Activated CD4-positive, alpha-beta T cell treated with anti-CD3 and anti-CD28 coated beads, Interleukin-2, amount 50 U/mL, for 24 hours (primary cell): ENCODE data around the gene CCDC116.
"Not testable (repeated sequence)": the region's sequence is repeated elsewhere in the genome, so short reads cannot be mapped to it uniquely, and the experiment has no call there.

Source experiments
- DNase-seq, 2 donors: peaks; one replicate each; pipeline ENCODE4 v3.0.0-alpha.2; 2020; ENCODE audit warnings: low read depth in 1 of 2, low spot score in 1 of 2

The CCDC116 gene, protein sequence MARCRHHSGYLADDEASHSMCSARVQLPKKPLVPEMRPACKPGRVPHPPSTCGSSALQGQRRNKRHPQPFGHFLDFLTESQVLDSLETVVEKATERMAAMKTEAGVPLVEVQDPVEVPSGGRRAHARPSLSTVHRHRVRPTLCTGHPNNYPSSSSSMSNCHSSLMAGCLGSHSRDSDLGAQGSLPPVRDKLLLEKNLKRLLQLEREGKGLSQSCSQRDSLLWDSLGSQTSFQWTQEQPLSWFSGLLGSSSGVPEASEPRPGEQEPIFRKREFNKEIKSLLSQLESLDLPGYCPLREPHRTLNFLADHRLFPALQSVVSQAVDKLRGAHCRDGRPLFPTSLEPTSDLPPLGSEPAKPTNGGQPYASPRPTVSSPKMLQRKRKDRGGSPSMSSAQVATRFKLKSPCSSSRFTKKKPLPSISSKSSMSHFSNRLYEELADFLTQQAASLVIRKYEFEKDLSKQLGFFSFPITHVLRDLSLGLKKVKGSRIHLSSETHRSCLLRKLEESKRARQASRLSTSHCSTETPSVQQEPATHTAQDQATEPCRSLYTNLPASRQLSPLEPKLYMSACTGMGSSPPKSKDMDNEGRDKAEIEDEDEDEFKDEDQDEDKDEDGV

DNA sequence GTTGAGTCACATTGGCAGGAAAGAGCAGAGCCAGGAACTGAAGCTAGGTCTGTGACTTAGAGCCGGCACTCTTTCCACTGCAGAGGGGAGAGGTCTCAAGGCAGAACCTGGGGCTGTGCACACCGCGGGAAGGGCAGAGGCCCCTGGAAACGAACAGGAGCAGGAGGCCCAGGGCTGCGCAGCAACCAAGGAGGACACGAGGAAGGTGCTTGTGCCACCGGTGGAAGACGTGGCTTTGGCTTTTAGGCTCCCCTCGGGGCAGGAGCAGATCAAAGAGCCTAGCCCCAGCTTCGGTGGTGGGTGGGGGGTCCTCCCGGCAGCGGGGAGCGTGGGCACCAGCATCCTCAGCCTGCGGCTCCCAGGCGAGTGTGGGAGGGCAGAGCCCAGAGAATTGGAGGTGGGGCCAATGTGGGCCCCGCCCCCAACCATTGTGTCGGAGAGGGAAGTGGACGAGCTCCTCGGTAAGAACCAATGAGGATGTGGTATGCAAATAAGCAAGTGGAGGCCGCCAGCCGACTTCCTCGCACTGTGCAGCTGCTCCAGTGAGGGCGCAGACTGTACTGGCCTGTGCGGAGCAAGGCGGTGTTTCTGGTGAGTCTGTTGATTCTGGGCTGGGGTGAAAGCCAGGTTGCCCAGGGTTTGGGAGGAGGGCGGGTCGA is at the start of gene CCDC116:
CCDC116 (plus strand) TSS at position 524 of the 659 bp plus-strand sequence. CDS start 422 bp downstream, outside the sequence.
- no peak for DNase-seq

DNA sequence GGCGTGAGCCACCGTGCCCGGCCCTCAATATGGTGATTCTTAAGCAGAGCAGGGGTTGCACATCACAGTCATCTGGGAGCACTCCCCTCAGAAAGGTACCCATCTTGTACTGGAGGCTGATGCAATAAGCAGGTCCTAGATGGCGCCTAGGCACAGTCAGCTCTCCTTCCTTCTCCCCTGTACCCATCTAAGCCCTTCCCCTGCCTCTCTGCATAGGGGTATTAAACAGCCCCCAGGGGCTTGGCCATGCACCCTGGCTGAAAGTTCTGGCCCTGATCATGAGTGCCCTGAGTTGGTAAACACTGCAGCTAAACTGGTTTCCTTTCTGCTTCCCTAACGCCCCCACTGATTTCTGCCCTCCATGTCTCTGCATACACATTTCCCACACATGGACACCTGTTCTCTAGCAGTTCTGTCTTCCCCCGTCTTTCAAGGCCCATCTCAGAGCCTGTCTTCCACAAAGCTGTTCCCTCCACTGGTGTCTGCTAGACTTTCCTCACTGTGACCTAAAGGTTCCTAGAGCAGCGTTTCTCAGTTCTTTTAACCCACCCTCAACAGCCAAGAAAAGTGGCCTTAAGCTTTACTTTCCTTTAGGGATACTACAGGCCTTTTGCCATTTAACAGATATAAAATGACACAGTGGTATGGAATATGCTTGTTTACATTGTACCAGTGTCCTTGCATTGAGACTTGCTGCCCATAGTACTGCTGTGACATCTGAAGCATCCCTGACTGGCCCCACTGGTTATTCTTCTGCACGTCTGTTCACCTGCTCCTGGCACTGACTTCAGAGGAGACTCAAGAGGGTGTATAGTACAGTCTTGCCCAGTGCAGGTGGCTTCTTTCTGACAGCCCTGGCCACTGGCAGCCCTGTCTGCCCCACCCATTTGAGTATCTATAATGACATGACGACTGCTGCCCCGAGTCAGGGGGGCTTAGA is 49.5 kb upstream of the CCDC116 start:
- DNase-seq = no peak

DNA sequence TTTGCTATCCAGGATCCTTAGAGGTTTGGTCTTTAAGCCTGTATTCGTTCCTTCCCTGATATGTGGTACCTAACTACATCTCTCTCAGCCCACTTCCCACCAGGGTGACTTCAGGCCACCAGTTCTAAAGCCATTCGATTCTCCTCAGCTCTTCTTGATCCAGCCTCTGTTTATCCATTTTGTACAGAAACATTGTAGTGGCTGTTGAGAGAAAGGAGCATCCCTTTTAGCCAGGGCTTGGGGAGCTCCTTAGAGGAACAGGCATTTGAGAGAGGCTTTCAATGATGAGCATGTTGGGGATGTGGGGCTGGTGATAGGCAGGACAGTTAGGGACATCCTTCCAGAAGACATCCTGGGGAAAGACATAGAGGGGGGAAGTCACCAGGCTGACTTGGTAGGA is 47.2 kb upstream of the CCDC116 start:
- no peak for DNase-seq

DNA sequence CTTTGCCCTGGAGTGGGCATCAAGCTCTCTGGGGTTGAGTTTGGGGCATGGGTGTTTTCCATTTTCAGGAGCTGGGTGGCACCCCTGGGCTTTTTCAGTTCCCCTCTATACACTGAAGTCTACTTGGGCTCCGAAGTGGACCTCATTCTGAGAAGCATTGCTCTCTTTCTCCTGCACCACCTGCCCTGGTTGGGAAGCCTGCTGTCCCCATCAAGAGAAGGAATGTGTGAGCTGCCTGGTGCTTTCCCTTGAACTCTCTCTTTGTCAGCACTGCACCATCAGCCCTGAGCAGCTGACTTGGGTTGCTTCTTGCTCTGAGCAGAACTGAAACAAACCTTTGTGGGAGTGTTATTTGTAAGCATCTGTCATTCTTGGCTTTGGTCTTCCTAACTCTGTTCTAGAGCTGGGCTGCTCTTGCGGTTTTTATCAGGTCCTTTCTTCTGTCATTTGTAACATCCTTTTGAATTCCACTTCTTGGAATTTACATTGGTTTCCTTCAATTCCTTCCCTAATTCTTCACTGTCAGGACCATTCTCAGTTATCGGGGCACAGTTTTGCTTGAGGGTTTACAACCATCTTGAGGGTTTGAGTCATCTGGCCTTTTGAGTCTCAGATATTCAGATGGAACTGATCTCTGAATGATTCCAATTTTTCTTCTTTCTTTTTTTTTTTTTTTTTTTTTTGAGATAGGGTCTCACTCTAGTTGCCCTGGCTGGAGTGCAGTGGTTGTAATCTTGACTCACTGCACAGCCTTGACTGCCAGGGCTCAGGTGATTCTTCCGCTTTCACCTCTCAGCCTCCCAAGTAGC is 44.6 kb upstream of the CCDC116 start:
- peak; percentile 21 to 47 for DNase-seq

DNA sequence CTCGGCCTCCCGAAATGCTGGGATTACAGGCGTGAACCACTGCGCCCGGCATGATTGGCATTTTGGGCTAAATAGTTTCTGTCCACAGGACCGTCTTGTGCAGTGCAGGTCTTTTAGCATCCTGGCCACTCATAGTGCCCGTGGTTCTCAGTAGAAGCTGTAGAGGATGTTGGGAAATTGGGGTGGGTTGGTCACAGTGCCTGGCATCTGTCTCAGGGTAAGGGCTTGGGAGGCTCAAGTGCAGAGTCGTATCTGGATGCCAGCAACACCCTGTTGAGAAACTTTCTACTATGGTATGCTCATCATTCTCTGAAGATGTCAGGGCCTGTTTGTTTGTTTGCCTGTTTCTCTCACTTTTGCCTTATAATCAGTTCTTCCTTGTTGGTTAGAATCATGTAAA is 43.2 kb upstream of the CCDC116 start:
- DNase-seq = no peak

DNA sequence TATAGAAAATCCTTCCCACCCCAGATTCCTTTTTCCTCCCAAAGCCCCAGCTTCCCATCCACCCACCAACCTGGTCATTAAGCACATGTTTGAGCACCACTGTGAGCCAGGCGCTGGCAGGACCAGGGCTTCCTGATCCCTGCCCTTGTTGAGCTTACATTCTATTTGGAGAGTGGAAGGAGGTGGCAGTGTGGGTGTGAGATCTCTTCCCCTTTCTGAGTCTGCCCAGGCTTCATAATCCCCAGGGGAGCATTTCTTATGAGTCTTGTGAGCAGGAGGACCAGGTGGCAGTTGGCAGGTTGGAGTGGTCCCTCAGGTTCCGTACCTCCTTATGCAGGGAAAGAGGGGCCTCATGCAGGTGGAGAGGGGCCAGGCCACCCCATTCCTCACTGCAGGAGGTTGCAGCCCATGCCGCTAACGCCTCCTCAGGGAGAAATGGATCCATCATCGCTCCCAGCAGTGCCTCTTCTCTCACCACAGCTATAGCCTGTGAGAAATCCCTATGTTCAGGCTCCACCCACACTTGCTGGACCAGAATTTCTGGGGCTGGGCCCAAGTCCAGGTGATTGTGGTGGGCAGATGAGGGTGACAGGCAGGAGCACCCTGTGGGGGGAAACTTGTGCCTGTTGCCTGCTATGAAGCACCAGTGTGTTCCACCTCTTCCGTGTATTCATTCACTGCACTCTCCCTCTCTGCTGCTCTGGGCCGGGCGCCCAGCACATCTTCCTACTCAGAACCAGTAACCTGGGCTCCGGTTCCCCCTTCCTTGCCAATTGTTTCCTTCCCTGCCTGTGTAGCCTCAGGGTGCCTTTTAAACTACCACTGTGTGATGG is 41.5 kb upstream of the CCDC116 start:
- DNase-seq = no peak

DNA sequence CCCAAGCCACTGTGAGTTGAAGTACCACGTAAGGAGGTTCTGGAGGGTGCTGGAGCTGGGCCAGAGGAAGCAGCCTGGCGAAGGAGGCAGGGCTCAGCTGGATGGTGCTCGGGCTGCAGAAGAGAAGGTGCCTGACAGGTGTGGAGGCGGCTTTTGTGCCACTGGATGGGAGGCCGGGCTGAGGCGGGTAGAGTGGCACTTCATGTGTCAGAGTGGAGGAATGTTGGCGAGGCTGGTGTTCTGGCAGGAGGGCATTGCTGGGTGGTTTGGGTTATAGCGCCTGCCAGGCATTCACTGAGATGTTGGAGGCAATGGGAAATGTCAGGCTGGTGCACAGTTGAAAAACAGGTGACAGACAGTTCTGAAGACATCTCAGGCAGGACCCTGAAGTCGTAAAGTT is 40.9 kb upstream of the CCDC116 start:
- no peak for DNase-seq

DNA sequence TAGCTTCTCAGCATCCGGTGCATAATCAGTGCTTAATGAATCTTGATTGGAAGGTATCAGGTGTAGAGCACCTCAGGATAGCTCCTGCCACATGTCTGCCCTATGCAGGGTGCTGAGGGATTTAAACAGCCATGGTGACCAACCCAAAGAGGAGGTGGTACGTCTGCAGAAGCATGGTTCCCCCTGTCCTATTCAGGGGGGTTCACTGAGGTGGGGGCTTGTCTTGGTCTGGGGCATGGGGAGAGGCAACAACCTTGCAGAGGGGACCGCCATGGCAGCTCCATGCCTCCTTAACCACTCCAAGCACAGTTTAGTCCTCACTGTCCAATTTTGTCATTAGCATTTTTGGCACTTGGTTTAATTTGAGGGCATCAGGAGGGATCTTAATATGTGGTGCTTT is 40.1 kb upstream of the CCDC116 start:
- DNase-seq = no peak

DNA sequence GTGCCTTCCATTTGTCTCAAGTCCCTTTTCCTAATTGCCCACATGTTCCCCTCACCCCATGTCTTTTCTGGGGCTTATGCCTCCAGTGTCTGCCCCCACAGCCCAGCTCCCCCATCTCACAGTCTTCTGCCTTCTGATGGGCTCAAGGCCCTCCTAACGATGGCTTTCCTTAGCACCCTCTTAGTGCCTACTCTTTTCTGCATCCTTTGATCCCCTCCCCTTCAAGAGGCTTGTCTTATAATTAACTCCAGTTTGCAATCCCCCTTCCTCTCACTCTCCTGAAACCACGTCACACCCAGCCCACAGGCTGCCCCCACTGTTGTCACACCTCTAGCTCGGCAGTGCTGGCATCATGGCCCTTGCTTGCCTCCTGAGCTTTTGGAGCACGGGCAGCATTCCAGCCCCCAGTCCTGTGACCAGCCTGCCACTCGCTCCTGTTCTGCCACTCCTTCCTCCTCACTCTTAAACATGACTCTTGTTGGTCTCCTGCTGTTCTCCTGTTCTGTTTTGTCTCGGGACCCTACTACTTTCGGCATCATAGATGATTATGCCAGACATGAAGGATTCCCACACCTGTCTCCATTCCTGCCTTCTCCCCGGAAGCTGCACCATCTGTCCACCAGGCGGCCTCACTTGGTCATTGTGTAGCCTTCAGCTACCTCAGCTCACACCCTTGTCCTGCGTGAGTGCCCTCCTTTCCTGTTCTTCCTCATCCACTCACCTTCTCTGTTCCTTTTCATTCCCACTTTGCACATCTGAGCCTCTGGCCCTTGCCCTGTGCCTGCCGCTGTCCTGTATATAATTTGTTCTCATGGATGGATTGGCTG is 38.9 kb upstream of the CCDC116 start:
- DNase-seq = no peak

DNA sequence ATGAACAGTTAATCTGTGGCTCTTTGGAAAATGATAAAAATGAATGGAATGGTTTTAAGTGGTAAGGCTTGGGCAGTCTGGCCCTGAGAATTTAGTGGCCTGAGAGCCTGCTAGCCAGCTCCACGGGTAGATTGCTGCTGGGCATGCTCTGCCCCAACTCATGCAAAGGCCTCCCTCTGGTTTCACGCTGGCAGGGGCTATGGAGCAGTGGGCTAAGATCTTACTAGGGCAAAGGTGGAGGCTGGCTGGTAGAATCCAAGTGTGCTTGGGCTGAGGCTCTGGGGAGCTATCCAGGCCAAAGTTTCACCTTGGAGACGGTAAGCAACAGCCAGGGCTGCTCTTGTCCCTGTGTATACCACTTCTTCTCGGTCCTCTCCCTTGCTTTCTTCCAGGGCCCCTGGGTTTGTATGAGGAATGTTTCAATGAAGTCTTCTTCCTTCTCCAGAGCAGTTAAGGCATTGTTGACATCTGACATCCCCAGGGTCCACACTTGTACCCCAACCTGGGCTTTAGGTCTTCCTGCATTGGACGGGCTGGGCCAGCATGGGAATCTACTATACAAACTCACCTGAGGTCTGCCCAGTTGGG is 37.6 kb upstream of the CCDC116 start:
- DNase-seq = no peak

DNA sequence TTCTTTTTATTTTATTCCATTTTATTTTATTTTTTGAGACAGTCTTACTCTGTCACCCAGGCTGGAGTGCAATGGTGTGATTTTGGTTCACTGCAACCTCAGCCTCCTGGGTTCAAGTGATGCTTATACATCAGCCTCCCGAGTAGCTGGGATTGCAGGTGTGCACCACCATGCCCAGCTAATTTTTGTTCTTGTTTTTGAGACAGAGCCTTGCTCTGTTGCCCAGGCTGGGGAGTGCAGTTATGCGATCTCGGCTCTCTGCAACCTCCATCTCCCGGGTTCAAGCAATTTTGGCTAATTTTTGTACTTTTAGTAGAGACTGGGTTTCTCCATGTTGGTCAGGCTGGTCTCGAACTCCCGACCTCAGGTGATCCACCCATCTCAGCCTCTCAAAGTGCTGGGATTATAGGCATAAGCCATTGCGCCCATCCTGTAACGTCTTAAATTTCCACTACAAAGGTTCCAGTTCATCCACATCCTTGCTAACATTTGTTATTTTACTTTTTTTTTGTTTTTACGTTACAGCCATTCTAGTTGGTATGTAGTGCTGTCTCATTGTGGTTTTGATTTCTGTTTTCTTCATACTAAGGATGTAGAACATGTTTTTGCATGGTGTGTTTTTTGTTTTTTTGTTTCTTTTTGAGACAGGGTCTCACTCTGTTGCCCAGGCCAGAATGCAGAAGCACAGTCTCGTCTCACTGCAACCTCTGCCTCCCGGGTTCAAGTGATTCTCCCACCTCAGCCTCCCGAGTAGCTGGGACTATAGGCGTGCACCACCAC is 36.0 kb upstream of the CCDC116 start:
- not testable (repeated sequence) for DNase-seq

DNA sequence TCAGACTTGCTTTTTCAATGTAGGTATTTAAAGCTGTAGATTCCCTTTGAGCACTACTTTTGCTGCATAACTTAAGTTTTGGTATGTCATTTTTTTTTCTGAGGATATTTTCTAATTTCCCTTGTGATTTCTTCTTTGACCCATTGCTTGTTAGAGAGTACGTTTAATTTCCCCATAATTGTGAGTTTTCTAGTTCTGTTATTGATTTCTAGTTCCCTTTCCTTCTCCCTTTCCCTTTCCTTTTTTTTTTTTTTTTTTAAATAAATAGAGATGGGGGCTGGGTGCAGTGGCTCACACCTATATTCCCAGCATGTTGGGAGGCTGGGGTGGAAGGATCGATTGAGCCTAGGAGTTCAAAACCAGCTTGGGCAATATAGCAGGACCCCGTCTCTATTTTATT is 34.3 kb upstream of the CCDC116 start:
- DNase-seq = no peak

DNA sequence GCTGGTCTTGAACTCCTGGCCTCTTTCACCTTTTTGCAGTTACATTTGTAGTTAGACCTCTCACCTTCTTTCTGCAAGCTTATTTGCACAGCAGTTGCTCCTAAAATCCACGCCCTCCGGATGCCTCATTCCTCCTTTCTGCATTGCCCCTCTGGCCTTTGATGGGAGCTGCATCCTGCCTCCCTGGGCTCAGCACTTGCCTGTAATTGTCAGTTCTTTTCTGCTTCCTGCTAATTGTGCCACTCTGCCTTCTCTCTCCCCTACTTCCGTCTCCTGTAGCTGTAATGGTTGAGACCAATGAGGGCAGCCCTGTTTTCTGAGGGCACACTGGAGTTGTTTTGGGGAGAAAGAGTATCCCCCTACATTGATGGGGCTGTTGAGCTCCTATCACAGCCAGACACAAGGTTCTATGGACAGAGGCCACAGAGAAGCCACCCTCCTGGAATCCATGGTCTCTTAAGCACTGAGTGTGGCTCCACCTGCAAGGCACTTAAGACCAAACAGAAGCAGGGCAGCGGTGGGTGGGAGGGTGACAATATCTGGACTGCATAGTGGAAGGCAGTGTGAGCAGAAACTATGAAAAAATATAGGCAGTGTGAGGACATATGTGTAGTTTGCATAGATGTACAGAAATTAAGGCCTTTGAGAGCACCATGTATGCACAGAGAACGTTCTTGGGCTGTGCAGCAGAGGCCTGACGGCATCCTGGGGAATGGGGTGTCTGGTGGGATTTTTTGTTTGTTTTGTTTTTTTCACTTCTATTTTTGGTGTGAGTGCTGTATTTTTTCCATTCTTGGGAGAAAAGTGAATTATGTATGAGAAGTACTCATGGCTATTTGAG is 33.3 kb upstream of the CCDC116 start:
- DNase-seq = no peak

DNA sequence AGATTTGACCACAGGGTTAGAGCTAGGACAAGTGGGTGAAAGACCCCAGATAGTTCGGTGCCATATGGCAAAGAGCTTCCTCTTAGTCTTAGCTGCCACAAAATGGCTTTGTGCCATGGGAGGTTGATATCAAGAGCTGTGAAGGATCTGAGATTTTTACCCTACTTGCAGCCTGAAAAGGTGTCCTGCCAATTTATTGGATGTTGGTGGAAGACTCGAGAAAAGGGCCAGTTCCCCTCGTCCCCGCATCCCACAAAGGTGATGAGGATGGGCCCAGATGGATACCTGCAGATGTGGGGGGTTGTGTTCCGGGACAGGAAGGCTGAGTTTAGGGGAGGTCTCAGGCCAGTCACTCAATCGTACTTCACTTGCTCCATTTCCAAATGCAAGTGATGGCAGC is 30.0 kb upstream of the CCDC116 start:
- DNase-seq = no peak

DNA sequence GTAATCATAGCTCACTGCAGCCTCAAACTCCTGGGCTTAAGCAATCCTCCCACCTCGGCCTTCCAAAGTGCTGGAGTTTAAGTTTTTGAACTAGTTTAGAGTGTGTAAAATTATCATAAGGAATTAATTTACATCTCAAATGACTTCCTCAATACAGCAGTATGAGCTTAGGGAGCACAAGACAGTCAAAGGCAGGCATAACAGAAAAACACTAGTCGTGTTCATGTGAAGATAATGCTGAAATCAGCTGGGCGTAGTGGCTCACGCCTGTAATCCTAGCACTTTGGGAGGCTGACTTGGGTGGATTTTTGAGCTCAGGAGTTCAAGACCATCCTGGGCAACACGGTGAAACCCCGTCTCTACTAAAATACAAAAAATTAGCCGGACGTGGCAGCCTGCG is 28.6 kb upstream of the CCDC116 start:
- no peak for DNase-seq

DNA sequence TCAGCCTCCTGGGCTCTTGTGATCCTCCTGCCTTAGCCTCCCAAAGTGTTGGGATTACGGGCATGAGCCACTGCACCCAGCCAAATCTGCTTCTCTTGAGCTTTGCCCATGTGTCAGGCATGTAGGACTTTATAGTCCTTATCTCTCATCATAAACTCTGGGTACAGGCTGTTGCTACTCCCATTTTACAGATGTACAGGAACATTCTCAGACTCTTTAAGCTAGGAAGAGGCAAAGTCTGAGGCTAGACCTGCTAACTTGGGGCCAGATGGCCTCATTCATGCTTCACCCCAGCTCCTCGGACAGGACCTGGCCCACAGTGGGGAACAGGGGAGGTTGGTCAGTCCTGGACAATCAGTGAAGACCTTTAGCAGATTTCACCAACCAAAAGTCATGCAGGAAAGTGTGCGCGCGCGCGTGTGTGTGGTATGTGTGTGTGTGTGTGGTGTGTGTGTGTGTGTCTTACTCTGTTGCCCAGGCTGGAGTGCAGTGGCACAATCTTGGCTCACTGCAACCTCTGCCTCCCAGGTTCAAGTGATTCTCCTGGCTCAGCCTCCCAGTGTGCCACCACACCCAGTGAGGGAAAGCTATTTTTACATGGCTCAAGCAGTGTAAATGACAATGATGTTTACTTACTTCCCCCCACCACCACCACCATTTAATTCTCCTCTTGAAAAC is 26.5 kb upstream of the CCDC116 start:
- DNase-seq = no peak
